Placental pericyte (primary cell): ENCODE data around the gene MAP3K6. TPM values are rescaled to one million over a fixed set of nuclear protein-coding genes. Genes with fewer than 3 reads are reported as not detected.

Experiments
- small RNA-seq: library from RNA; depleted of rRNA; stranded (forward); fragments of <200 nt; gene quantifications from one replicate; pipeline ENCODE3, GENCODE V24; 2012; ENCODE audit warnings: low replicate concordance
- total RNA-seq: library from RNA; depleted of rRNA; stranded (reverse); fragments of >200 nt; gene quantifications from 2 replicates; pipeline ENCODE4 v1.2.3, GENCODE V29; 2012

MAP3K6 gene
- total RNA-seq, result 6.1 and 22.0 TPM in 2 replicates

GRCh38 chr1:27366411-27367159 lies at the start of gene MAP3K6:
TSS of gene MAP3K6 (minus strand) at chr1:27366961. CDS start at chr1:27366597, 364 bp downstream.

DNA sequence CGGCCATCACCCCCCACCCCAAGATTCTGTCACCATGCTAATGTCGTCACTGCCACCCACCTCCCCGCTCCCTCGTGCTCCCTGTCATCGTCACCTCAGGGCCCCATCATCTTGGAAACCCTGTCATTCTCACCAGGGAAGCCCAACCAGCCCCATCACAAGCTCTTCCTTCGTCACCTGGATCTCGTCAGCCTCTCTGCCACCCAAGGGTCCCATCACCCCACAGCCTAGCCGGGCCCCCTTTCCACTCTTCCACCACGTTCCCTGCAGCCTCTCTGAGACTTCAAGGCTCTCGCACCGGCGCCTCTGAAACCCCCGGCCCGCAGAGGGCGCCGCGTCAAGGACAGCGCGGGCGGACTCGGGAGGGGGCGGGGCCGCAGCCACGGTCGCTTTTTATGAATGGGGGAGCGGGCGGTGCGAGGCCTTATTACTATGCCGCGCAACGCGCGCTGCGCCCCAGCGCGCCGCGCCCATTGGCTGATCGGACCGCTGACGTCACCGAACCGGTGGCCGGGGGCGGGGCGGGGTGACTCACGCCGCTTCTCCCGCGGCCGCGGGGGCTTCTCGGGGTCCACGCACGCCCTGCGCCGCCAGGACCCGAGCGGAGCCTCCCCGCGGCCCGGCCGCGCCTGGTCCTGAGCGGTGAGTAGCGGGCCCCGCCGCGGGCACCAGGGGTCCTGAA lies 25.5 kb upstream of the MAP3K6 start, which contains the start of gene GPR3:
TSS of gene GPR3 (plus strand) at position 527 of the 682 bp plus-strand sequence. CDS start 1,177 bp downstream, outside the sequence.

DNA sequence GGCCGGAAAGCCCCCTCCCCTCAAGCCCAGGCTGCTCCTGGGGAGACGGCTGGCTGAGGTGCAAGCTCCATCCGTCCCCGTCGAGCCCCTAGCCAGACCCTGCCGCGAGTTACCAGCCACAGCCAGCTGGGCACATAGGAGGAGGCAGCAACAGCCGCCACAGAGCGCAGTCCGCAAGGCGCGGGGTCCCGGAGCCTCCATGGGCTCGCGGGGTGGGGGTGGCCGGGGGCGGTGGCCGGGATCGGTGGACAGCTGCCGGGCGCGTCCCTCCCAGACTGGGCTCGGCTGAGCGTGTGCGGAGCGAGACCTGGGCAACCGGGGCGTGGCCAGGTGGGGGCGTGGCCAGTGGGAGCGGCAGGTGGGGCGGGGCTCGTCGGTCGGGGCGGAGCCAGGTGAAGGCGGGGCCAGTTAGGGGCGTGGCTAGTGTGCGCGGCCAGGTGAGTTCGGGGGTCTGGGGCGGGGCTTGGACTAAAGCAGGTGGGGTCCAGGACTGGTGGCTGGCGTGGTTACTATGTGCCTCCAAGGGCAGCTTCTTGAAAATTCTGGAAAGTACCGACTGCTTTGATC lies 16.4 kb upstream of the MAP3K6 start, which contains the start of gene CD164L2:
TSS of gene CD164L2 (minus strand) at position 295 of the 567 bp plus-strand sequence. CDS start at position 201, 94 bp downstream.

GRCh38 chr1:27374362-27375086 lies 7.8 kb upstream of the MAP3K6 start, which contains the start of gene FCN3:
TSS of gene FCN3 (minus strand) at chr1:27374824. CDS start at chr1:27374818, 6 bp downstream.

GRCh38 chr1:27341525-27342252 lies 25.1 kb downstream of the MAP3K6 start, which contains the start of gene SYTL1:
TSS of gene SYTL1 (plus strand) at chr1:27342022. CDS start at chr1:27345335, 3,313 bp downstream.

GRCh38 chr1:27321813-27322568 lies 44.8 kb downstream of the MAP3K6 start, which contains the start of gene TMEM222:
TSS of gene TMEM222 (plus strand) at chr1:27322163. CDS start at chr1:27322198, 35 bp downstream.

Small RNA genes within 50 kb of the gene (small RNA-seq; reads per million reads assigned to genes)
- 1.4 reads per million, percentile 58 among the genes with 10 or more reads in this experiment for gene RNU6-48P

Other genes starting within 250 kb of the MAP3K6 start
- 13.7 and 28.0 TPM in 2 replicates for gene SLC9A1, start 211.8 kb downstream of the MAP3K6 start, total RNA-seq
- 23.4 and 24.6 TPM in 2 replicates for gene WDTC1, start 132.3 kb downstream of the MAP3K6 start, total RNA-seq
- 31.6 and 39.8 TPM in 2 replicates for gene TMEM222, start 44.8 kb downstream of the MAP3K6 start, total RNA-seq
- 0.44 TPM in 1 of 2 replicates, not detected in the other for gene SYTL1, start 24.9 kb downstream of the MAP3K6 start, total RNA-seq
- not detected in 2 replicates for gene FCN3, start 7.9 kb upstream of the MAP3K6 start, total RNA-seq
- not detected in 2 replicates for gene CD164L2, start 16.4 kb upstream of the MAP3K6 start, total RNA-seq
- gene GPR3, start 25.7 kb upstream of the MAP3K6 start, total RNA-seq, result 0.44 and 2.9 TPM in 2 replicates
- gene WASF2, start 123.2 kb upstream of the MAP3K6 start, total RNA-seq, result 23.0 and 23.3 TPM in 2 replicates
- 9.8 and 15.3 TPM in 2 replicates for gene AHDC1, start 237.2 kb upstream of the MAP3K6 start, total RNA-seq